NB4 (cell line): Measurements from ENCODE around the gene TSPAN4.

Experiments
- DNase-seq: peaks from one replicate; pipeline ENCODE4 v3.0.0; 2010; ENCODE audit warnings: low read depth
- H3K4me3 ChIP-seq: one replicate; pipeline ENCODE4 v1.5.1; 2011; ENCODE audit warnings: mild to moderate bottlenecking, low read depth, low read length, moderate library complexity
- MAX ChIP-seq: IDR thresholded peaks from 2 replicates; pipeline ENCODE4 v1.6.1; 2011; ENCODE audit warnings: low read depth, low read length
- MYC ChIP-seq: IDR thresholded peaks from 2 replicates; pipeline ENCODE4 v1.6.1; 2011; ENCODE audit warnings: low read depth, low read length
- POLR2A ChIP-seq: IDR thresholded peaks from 2 replicates; pipeline ENCODE4 v1.6.1; 2011; ENCODE audit warnings: mild to moderate bottlenecking; ENCODE audit not compliant: insufficient read length; ENCODE audit errors: extremely low read depth
- TF ChIP-seq, protein P1 (sequence below): IDR thresholded peaks from one replicate; pipeline ENCODE4 v1.5.1; 2012; ENCODE audit warnings: low read depth, low read length

Gene TSPAN4

GRCh38 chr11:799641-800316 lies 42.9 kb upstream of the TSPAN4 start:
- DNase-seq: no peak

GRCh38 chr11:800473-800872 lies 42.2 kb upstream of the TSPAN4 start:
- no peak for TF ChIP-seq MAX
- TF ChIP-seq, protein P1, sequence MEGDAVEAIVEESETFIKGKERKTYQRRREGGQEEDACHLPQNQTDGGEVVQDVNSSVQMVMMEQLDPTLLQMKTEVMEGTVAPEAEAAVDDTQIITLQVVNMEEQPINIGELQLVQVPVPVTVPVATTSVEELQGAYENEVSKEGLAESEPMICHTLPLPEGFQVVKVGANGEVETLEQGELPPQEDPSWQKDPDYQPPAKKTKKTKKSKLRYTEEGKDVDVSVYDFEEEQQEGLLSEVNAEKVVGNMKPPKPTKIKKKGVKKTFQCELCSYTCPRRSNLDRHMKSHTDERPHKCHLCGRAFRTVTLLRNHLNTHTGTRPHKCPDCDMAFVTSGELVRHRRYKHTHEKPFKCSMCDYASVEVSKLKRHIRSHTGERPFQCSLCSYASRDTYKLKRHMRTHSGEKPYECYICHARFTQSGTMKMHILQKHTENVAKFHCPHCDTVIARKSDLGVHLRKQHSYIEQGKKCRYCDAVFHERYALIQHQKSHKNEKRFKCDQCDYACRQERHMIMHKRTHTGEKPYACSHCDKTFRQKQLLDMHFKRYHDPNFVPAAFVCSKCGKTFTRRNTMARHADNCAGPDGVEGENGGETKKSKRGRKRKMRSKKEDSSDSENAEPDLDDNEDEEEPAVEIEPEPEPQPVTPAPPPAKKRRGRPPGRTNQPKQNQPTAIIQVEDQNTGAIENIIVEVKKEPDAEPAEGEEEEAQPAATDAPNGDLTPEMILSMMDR: no peak
- no peak for TF ChIP-seq POLR2A
- TF ChIP-seq MYC: no peak
- H3K4me3 ChIP-seq: no peak overlapping the region
- no peak for DNase-seq

More at GRCh38 chr11:799641-800316, 42.9 kb upstream of the TSPAN4 start:
- TF ChIP-seq POLR2A (no peak), MYC (no peak), MAX (no peak)
- TF ChIP-seq, protein P1: no peak
- H3K4me3 ChIP-seq: no peak overlapping the region

DNA sequence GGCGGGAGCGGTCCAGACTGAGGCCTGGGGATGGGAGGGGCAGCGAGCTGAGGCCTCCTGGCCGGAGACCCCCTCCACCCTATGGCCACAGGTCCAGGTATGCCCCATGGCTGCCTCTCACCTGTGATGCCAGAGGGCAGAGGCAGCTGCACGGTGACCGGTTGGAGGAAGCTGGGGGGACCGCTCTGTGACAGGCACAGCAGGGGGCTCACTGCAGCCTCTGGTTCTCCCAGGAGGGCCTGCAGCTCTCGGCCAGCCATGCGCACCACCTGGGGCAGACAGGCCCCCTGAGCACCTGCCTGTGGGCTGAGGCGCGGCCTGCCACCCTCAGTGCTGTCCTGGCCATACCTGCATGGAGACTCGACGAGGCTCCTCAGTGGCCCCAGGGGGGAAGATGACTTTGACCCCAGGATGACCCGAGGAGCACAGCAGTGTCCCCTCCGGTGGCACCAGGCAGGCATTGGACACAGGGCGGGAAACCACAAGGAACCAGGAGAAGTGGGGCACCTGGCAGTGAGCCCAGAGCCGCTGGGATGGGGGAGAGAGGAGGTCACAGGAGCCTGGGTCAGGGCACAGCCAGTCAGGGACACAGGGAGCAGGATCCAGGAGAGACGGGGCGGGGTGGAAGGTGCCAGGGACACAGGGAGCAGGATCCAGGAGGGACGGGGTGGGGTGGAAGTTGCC lies 41.4 kb upstream of the TSPAN4 start:
- DNase-seq: no peak
- no peak overlapping the region for H3K4me3 ChIP-seq
- TF ChIP-seq MYC (no peak), POLR2A (no peak), MAX (no peak)
- TF ChIP-seq, protein P1: no peak

DNA sequence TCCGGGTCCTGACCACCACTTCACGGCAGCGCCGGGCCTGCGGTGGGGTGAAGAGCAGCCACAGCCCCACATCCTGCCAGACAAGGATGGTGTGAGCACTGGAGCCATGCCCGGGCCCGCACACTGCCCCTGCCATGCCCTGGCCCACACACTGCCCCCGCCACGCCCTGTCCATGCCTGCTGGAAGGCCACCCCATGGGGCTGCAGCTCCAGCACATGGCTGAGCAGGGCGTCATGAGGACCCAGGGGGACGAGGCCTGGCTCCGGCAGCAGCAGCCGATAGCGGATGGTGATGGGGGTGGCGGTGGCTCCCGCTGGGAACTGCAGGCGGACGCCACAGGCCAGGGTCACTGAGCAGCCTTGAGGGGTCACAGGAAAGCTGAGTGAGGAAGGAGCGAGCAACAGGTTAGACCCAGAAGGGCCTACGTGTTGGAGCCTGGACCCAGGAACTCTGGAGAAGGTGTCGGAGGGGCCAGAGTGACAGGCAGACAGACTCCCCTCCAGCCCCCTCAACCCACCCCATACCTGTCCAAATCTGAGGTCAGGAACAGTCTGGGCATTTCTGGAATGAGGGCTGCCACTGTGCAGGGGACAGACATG lies 40.5 kb upstream of the TSPAN4 start:
- no peak overlapping the region for H3K4me3 ChIP-seq
- TF ChIP-seq, protein P1: no peak
- no peak for TF ChIP-seq MYC
- no peak for TF ChIP-seq MAX
- TF ChIP-seq POLR2A: no peak
- DNase-seq: no peak

DNA sequence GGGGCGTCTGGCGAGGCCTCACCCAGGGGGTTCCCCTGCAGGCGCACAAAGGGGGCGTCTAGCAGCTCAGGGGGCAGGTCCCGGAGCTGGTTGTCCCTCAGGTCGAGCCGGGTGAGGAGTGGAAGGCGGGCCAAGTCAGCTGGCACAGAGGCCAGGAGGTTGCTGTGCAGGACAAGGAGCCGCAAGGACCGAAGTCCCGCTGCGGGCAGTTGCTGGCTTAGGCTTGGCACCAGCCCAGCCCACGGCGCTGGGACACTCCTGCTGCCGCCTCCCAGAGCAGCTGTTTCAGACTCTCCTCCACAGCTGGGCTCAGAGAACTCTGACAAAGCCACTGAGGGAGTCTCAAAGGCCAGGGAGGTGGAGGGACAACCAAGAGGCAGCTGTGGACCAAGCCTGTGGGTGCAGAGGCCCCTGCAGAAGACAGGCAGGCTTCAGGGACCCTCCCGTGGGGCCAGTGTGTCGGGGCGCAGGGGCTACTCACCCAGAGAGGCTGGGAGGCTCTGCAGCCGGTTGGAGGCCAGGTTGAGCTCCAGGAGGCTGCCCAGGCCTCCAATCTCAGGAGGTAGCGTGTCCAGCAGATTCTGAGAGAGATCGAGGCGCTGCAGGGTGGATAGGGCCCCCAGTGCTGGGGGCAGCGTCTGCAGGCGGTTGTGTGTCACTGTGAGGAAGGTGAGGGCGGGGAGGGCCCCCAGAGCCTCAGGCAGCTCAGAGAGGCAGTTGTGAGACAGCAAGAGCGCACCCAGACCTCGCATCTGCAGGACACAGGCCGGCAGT lies 39.8 kb upstream of the TSPAN4 start:
- H3K4me3 ChIP-seq: no peak overlapping the region
- TF ChIP-seq, protein P1: no peak
- TF ChIP-seq POLR2A: no peak
- no peak for DNase-seq
